HG03175 (cell line): ENCODE data around the gene KCNC2.

Experiments
- ATAC-seq: cut with Tn5 transposase; IDR thresholded peaks from one replicate; pipeline ENCODE4 v1.9.1; 2021; ENCODE audit warnings: mild to moderate bottlenecking, moderate library complexity; ENCODE audit not compliant: unreplicated experiment

KCNC2 gene

GRCh38 chr12:75065482-75065881 is 144.2 kb downstream of the KCNC2 start:
- ATAC-seq: no peak

DNA sequence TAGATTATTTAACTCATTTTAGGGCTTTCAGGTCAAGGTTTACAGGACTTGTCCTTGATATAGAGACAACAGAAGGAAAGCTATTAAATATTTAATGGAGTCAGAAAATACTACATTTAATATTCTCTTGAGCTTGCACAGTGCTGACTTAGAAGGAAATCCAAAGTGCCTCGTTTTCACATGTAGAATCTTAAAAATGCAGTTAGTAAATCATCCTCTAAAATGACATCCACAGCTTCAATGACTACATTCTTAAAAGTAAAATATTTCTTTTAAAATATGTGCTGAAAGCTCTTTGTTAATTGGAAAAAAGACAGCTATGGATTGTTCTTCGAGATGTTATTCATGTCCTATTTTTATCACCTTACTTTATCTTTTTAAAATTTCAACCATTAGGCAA is 146.9 kb downstream of the KCNC2 start:
- no peak for ATAC-seq

- ATAC-seq: no peak
Measured at GRCh38 chr12:75058228-75058627, 151.4 kb downstream of the KCNC2 start.

- ATAC-seq: no peak
Measured at GRCh38 chr12:75048767-75049166, 160.9 kb downstream of the KCNC2 start.

GRCh38 chr12:75047885-75048525 is 161.6 kb downstream of the KCNC2 start:
- ATAC-seq: no peak

GRCh38 chr12:75042125-75042524 is 167.5 kb downstream of the KCNC2 start:
- no peak for ATAC-seq

DNA sequence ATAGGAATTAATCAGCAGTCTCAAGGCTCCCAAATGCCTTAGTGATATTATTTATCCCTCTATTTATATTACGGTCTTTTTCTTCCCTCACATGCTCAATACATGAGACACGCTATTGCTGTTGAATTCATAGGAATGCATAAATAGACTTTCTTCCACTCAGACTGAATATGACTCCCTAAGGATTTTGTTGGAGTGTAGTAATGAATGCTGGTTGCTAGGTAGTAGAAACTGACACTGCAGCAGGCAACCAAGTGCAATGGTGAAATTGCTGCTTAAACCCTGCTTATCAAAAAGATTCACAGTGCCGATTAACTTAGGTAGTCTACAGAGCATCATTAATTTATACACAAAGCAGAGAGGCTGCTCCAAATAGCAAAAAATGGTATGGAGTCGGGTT is 168.2 kb downstream of the KCNC2 start:
- no peak for ATAC-seq

GRCh38 chr12:75020068-75020557 is 189.5 kb downstream of the KCNC2 start:
- ATAC-seq: no peak

- ATAC-seq: no peak
Measured at GRCh38 chr12:75011120-75011519, 198.5 kb downstream of the KCNC2 start.

- ATAC-seq: no peak
Measured at GRCh38 chr12:75007133-75007532, 202.5 kb downstream of the KCNC2 start.

DNA sequence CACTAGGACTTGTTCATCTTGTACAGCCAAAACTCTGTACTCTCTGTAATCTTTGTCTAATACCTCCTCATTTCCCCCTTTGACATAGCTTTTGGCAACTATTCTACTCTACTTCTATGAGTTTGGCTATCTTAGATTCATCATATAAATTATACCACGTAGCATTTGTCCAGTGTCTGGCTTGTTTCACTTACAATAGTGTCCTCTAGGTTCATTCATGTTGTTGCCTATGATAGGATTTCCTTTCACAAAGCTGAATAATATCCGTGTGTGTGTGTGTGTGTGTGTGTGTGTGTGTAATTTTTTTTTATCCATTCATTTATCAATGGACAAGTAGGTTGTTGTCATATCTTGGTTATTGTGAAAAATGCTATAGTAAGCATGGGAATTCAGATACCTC is 209.5 kb downstream of the KCNC2 start:
- no peak for ATAC-seq

DNA sequence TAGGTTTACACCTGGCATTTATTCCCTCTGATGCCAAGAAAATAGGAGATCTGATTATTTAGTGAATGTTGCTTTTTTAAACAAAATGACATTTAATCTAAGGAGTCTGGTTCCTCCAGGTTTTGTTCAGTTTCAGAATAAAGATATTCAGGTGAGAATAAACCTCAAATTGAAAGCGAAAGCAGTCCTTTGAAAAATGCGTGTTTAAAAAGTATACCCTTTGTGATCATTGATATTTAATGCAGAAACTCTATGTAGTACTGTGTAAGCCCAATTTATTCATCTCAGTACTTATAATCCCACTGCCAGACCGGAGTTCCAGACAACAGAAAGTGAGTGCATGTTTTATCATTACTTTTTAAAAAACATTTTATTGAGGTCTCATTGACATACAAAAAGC is 210.2 kb downstream of the KCNC2 start:
- no peak for ATAC-seq
